Measurements from ENCODE around the gene PTBP1. TPM values are rescaled to one million over a fixed set of nuclear protein-coding genes. Genes with fewer than 3 reads are reported as not detected.

The PTBP1 gene
- 10 to 100 TPM; 51.3 to 91.9 TPM for total RNA-seq
- polyA plus RNA-seq (ENCODE audit: insufficient read length in 2 of 2), result 100 to 1,000 TPM; 137 to 152 TPM
- long read RNA-seq, donor 1, transcript PTBP1-203 (15 exons, 3,598 nt), result major isoform, 5 of 125 reads
- long read RNA-seq, donor 1, partial matches to known transcripts, result 115 of 125 reads
- long read RNA-seq, donor 1, other reads (novel, unspliced or antisense), result 0 of 125 reads
- long read RNA-seq, donor 2, partial matches to known transcripts, result 22 of 56 reads
- long read RNA-seq, donor 2, other reads (novel, unspliced or antisense), result 28 of 56 reads
- long read RNA-seq, donor 3, partial matches to known transcripts, result 31 of 35 reads
- long read RNA-seq, donor 3, other reads (novel, unspliced or antisense), result 0 of 35 reads
- long read RNA-seq, donor 4, transcript PTBP1-203 (15 exons, 3,598 nt), result major isoform, 11 of 228 reads
- long read RNA-seq, donor 4, partial matches to known transcripts, result 210 of 228 reads
- long read RNA-seq, donor 4, other reads (novel, unspliced or antisense), result 0 of 228 reads

- Histone ChIP-seq H3K27me3 (ENCODE audit: control insufficient read depth, insufficient read depth, low read length) (no peaks in the 10 kb centered on the region), H3K36me3 (ENCODE audit: control insufficient read depth, insufficient read depth, low read length) (peaks cover 39% of the 10 kb centered on the region), H3K4me1 (ENCODE audit: control insufficient read depth, insufficient read depth, low read length) (peaks cover 64% of the 10 kb centered on the region), H3K27ac (ENCODE audit: low read depth, low read length) (peak within 1 kb of the TSS; percentile 79), H3K4me3 (ENCODE audit: low read depth, low read length) (peak within 1 kb of the TSS; percentile 72), H3K9me3 (ENCODE audit: control insufficient read depth, insufficient read depth, low read length) (no peaks in the 10 kb centered on the region)
- under 1% methylated on average over 83 of the region's 83 CpGs for WGBS (ENCODE audit: insufficient coverage)
- peak; percentile 96 to 100 (median 100) for DNase-seq (ENCODE audit: low read depth in 4 of 6, low spot score in 6 of 6)
Measured at GRCh38 chr19:796692-797527, at the start of gene PTBP1. Gene PTBP1 (plus strand): TSS chr19:797452. CDS start chr19:797498, 46 bp downstream.

GRCh38 chr19:748274-748598 lies 49.0 kb upstream of the PTBP1 start:
- WGBS (ENCODE audit: insufficient coverage), result 86% methylated on average over 14 of the region's 14 CpGs
- peaks cover 37% of the 10 kb centered on the region for H3K36me3 ChIP-seq (ENCODE audit: control insufficient read depth, insufficient read depth, low read length)
- DNase-seq (ENCODE audit: low read depth in 4 of 6, low spot score in 6 of 6), result no peak
- no peaks in the 10 kb centered on the region for H3K27me3 ChIP-seq (ENCODE audit: control insufficient read depth, insufficient read depth, low read length)
- peaks cover 7% of the 10 kb centered on the region for H3K4me1 ChIP-seq (ENCODE audit: control insufficient read depth, insufficient read depth, low read length)
- no peak overlapping the region for H3K27ac ChIP-seq (ENCODE audit: low read depth, low read length)
- H3K4me3 ChIP-seq (ENCODE audit: low read depth, low read length), result no peak overlapping the region
- peaks cover 3% of the 10 kb centered on the region for H3K9me3 ChIP-seq (ENCODE audit: control insufficient read depth, insufficient read depth, low read length)

- H3K27me3 ChIP-seq (ENCODE audit: control insufficient read depth, insufficient read depth, low read length), result no peaks in the 10 kb centered on the region
- H3K9me3 ChIP-seq (ENCODE audit: control insufficient read depth, insufficient read depth, low read length), result peaks cover 3% of the 10 kb centered on the region
- H3K27ac ChIP-seq (ENCODE audit: low read depth, low read length), result no peak overlapping the region
- 83% methylated on average over 5 of the region's 14 CpGs for WGBS (ENCODE audit: insufficient coverage)
- no peak overlapping the region for H3K4me3 ChIP-seq (ENCODE audit: low read depth, low read length)
- DNase-seq (ENCODE audit: low read depth in 4 of 6, low spot score in 6 of 6), result no peak
- H3K4me1 ChIP-seq (ENCODE audit: control insufficient read depth, insufficient read depth, low read length), result peaks cover 4% of the 10 kb centered on the region
- peaks cover 33% of the 10 kb centered on the region for H3K36me3 ChIP-seq (ENCODE audit: control insufficient read depth, insufficient read depth, low read length)
Measured at GRCh38 chr19:749811-750210, 47.4 kb upstream of the PTBP1 start.

- Histone ChIP-seq H3K27me3 (ENCODE audit: control insufficient read depth, insufficient read depth, low read length) (no peaks in the 10 kb centered on the region), H3K4me3 (ENCODE audit: low read depth, low read length) (no peak within 1 kb of the TSS), H3K9me3 (ENCODE audit: control insufficient read depth, insufficient read depth, low read length) (peaks cover 3% of the 10 kb centered on the region), H3K36me3 (ENCODE audit: control insufficient read depth, insufficient read depth, low read length) (peaks cover 32% of the 10 kb centered on the region), H3K4me1 (ENCODE audit: control insufficient read depth, insufficient read depth, low read length) (peaks cover 4% of the 10 kb centered on the region), H3K27ac (ENCODE audit: low read depth, low read length) (peak within 1 kb of the TSS; percentile 25)
- DNase-seq (ENCODE audit: low read depth in 4 of 6, low spot score in 6 of 6), result no peak
- 75% methylated on average over 25 of the region's 31 CpGs for WGBS (ENCODE audit: insufficient coverage)
Measured at GRCh38 chr19:750640-751423, 46.4 kb upstream of the PTBP1 start, which contains the start of gene MISP. Gene MISP (plus strand): TSS chr19:751112. CDS start chr19:756947, 5,835 bp downstream.

- Histone ChIP-seq H3K36me3 (ENCODE audit: control insufficient read depth, insufficient read depth, low read length) (peaks cover 23% of the 10 kb centered on the region), H3K9me3 (ENCODE audit: control insufficient read depth, insufficient read depth, low read length) (peaks cover 3% of the 10 kb centered on the region), H3K4me1 (ENCODE audit: control insufficient read depth, insufficient read depth, low read length) (peaks cover 4% of the 10 kb centered on the region), H3K27me3 (ENCODE audit: control insufficient read depth, insufficient read depth, low read length) (no peaks in the 10 kb centered on the region), H3K4me3 (ENCODE audit: low read depth, low read length) (no peak overlapping the region), H3K27ac (ENCODE audit: low read depth, low read length) (peak overlapping the region; percentile 25)
- DNase-seq (ENCODE audit: low read depth in 4 of 6, low spot score in 6 of 6), result no peak
- 63% methylated on average over 22 of the region's 30 CpGs for WGBS (ENCODE audit: insufficient coverage)
Measured at GRCh38 chr19:751501-752341, 45.5 kb upstream of the PTBP1 start.

GRCh38 chr19:752652-753517 lies 44.4 kb upstream of the PTBP1 start:
- H3K27me3 ChIP-seq (ENCODE audit: control insufficient read depth, insufficient read depth, low read length), result no peaks in the 10 kb centered on the region
- H3K36me3 ChIP-seq (ENCODE audit: control insufficient read depth, insufficient read depth, low read length), result peaks cover 18% of the 10 kb centered on the region
- H3K4me1 ChIP-seq (ENCODE audit: control insufficient read depth, insufficient read depth, low read length), result peaks cover 4% of the 10 kb centered on the region
- H3K4me3 ChIP-seq (ENCODE audit: low read depth, low read length), result no peak overlapping the region
- H3K9me3 ChIP-seq (ENCODE audit: control insufficient read depth, insufficient read depth, low read length), result peaks cover 1% of the 10 kb centered on the region
- peak overlapping the region; percentile 86 for H3K27ac ChIP-seq (ENCODE audit: low read depth, low read length)
- peak in 2 of 6 donors; percentile 49 to 55 for DNase-seq (ENCODE audit: low read depth in 4 of 6, low spot score in 6 of 6)
- WGBS (ENCODE audit: insufficient coverage), result 48% methylated on average over 33 of the region's 39 CpGs

GRCh38 chr19:754530-754929 lies 42.7 kb upstream of the PTBP1 start:
- no peak overlapping the region for H3K4me3 ChIP-seq (ENCODE audit: low read depth, low read length)
- no peak overlapping the region for H3K27ac ChIP-seq (ENCODE audit: low read depth, low read length)
- H3K36me3 ChIP-seq (ENCODE audit: control insufficient read depth, insufficient read depth, low read length), result peaks cover 6% of the 10 kb centered on the region
- H3K9me3 ChIP-seq (ENCODE audit: control insufficient read depth, insufficient read depth, low read length), result peaks cover 6% of the 10 kb centered on the region
- H3K27me3 ChIP-seq (ENCODE audit: control insufficient read depth, insufficient read depth, low read length), result no peaks in the 10 kb centered on the region
- H3K4me1 ChIP-seq (ENCODE audit: control insufficient read depth, insufficient read depth, low read length), result peaks cover 4% of the 10 kb centered on the region
- DNase-seq (ENCODE audit: low read depth in 4 of 6, low spot score in 6 of 6), result no peak
- 91% methylated on average over 7 of the region's 9 CpGs for WGBS (ENCODE audit: insufficient coverage)

- Histone ChIP-seq H3K4me3 (ENCODE audit: low read depth, low read length) (no peak overlapping the region), H3K9me3 (ENCODE audit: control insufficient read depth, insufficient read depth, low read length) (peaks cover 6% of the 10 kb centered on the region), H3K27me3 (ENCODE audit: control insufficient read depth, insufficient read depth, low read length) (no peaks in the 10 kb centered on the region), H3K4me1 (ENCODE audit: control insufficient read depth, insufficient read depth, low read length) (peaks cover 4% of the 10 kb centered on the region), H3K36me3 (ENCODE audit: control insufficient read depth, insufficient read depth, low read length) (peaks cover 6% of the 10 kb centered on the region), H3K27ac (ENCODE audit: low read depth, low read length) (no peak overlapping the region)
- no peak for DNase-seq (ENCODE audit: low read depth in 4 of 6, low spot score in 6 of 6)
- WGBS (ENCODE audit: insufficient coverage), result 91% methylated on average over 15 of the region's 15 CpGs
Measured at GRCh38 chr19:755063-755462, 42.2 kb upstream of the PTBP1 start.
